Coronary artery (tissue), 2 donors: Measurements from ENCODE around the gene ACACA.

Source experiments
- DNase-seq: peaks from one replicate; pipeline ENCODE4 v3.0.0-alpha.2; 2017; ENCODE audit warnings: low spot score
- H3K27ac ChIP-seq, 2 donors: fragments of 200-600 bp; sonication (generic); one replicate each; pipeline ENCODE4 v1.5.1; 2016 to 2019
- H3K4me3 ChIP-seq: fragments of 200-600 bp; sonication (generic); 2 replicates; pipeline ENCODE4 v1.5.1; 2016; ENCODE audit warnings: mild to moderate bottlenecking, moderate library complexity
- TF ChIP-seq, protein P1 (sequence below): fragments of 200-600 bp; sonication (generic); IDR thresholded peaks from one replicate; pipeline ENCODE4 v1.5.1; 2019; ENCODE audit warnings: antibody characterized with exemption

The ACACA gene

DNA sequence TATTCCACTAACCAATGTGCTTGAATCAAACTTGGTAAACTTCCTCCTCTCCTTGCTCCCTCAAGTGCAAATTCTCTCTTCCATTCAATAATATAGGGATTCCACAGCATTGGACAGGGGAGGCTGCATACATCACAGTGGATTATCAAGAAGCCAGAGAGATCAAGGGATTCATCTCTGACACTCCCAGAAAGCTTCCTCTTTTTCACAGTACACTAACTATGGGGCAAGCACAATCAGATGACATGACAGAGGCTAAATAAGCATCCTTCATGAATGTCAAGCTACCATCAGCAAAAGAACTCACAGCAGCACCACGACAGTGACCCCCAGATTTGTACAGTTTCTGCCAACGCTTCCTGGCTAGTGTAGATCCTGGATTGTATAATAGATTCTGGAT lies 209.3 kb downstream of the ACACA start:
- no peak for DNase-seq
- H3K27ac ChIP-seq, result no peak overlapping the region
- no peak overlapping the region for H3K4me3 ChIP-seq
- TF ChIP-seq, protein P1, sequence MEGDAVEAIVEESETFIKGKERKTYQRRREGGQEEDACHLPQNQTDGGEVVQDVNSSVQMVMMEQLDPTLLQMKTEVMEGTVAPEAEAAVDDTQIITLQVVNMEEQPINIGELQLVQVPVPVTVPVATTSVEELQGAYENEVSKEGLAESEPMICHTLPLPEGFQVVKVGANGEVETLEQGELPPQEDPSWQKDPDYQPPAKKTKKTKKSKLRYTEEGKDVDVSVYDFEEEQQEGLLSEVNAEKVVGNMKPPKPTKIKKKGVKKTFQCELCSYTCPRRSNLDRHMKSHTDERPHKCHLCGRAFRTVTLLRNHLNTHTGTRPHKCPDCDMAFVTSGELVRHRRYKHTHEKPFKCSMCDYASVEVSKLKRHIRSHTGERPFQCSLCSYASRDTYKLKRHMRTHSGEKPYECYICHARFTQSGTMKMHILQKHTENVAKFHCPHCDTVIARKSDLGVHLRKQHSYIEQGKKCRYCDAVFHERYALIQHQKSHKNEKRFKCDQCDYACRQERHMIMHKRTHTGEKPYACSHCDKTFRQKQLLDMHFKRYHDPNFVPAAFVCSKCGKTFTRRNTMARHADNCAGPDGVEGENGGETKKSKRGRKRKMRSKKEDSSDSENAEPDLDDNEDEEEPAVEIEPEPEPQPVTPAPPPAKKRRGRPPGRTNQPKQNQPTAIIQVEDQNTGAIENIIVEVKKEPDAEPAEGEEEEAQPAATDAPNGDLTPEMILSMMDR, result no peak

- H3K4me3 ChIP-seq, result no peak overlapping the region
- H3K27ac ChIP-seq, result no peak overlapping the region
- DNase-seq, result no peak
- TF ChIP-seq, protein P1, result no peak
Measured at GRCh38 chr17:37194208-37194607, 212.4 kb downstream of the ACACA start.

GRCh38 chr17:37191219-37191618 lies 215.4 kb downstream of the ACACA start:
- Histone ChIP-seq H3K4me3 (no peak overlapping the region), H3K27ac (no peak overlapping the region)
- DNase-seq, result no peak
- TF ChIP-seq, protein P1, result no peak

DNA sequence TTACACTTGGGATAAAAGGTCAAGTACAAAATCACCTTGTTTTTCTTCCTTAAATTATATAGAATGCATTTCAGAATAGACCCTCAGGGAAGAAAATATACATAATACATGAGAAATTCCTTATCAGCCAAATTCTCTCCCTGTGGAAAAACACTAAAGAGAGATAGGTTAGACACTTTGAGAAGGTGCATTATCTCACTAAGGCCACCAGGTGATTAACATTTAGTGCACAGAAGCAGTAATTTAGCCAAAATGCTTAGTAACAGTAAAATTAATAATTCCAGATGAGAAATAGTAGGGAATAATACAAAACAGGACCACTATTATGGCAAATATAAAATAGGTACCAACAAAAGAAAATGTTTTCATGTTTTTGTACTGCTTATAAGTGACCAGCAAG lies 216.1 kb downstream of the ACACA start:
- no peak overlapping the region for H3K4me3 ChIP-seq
- TF ChIP-seq, protein P1, result no peak

GRCh38 chr17:37188157-37188556 lies 218.5 kb downstream of the ACACA start:
- TF ChIP-seq, protein P1, result no peak
- H3K27ac ChIP-seq, result no peak overlapping the region

More for the DNA sequence above, 216.1 kb downstream of the ACACA start:
- DNase-seq, result no peak
- no peak overlapping the region for H3K27ac ChIP-seq

DNA sequence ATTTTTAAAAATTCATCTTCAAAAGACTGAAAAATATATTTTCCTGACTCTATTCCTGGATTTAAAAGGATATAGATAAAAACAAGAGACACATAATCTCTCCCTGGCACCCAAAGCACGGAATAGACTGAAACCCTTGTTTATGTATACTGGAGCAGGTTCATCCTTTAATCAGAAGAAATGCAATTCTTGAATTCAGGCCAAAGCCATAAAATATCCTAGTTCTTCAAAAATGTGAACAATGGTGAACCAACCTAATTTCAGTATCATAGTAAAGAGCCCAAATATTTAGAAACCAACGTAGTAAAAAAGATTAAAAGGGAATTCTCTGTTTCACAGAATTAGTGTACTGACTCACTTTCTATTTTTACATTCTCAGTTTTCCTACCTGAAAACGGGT lies 219.4 kb downstream of the ACACA start:
- Histone ChIP-seq H3K27ac (no peak overlapping the region), H3K4me3 (no peak overlapping the region)
- no peak for DNase-seq
- TF ChIP-seq, protein P1, result no peak

More at GRCh38 chr17:37188157-37188556, 218.5 kb downstream of the ACACA start:
- no peak for DNase-seq
- H3K4me3 ChIP-seq, result no peak overlapping the region

- DNase-seq, result no peak
- TF ChIP-seq, protein P1, result no peak
- Histone ChIP-seq H3K4me3 (no peak overlapping the region), H3K27ac (no peak overlapping the region)
Measured at GRCh38 chr17:37182786-37183465, 223.7 kb downstream of the ACACA start.
